ENCODE results near the gene ZNF148.

Gene ZNF148

GRCh38 chr3:125357837-125358236 is 17.3 kb downstream of the ZNF148 start:
- TF ChIP-seq CTCF (conservative IDR thresholded peaks at IDR 0.05; ENCODE audit: control insufficient read depth, insufficient read depth, low read depth, low read length) = no peak
- no peak for DNase-seq (ENCODE audit: low read depth)
- H3K4me3 ChIP-seq (ENCODE audit: control insufficient read depth, low read depth, low read length) = peak overlapping the region; percentile 58

GRCh38 chr3:125357032-125357658 is 18.0 kb downstream of the ZNF148 start:
- peak overlapping the region; percentile 58 for H3K4me3 ChIP-seq (ENCODE audit: control insufficient read depth, low read depth, low read length)
- DNase-seq (ENCODE audit: low read depth) = peak; percentile 27
- TF ChIP-seq CTCF (conservative IDR thresholded peaks at IDR 0.05; ENCODE audit: control insufficient read depth, insufficient read depth, low read depth, low read length) = no peak

- DNase-seq (ENCODE audit: low read depth) = no peak
- H3K4me3 ChIP-seq (ENCODE audit: control insufficient read depth, low read depth, low read length) = peak overlapping the region; percentile 58
- no peak for TF ChIP-seq CTCF (conservative IDR thresholded peaks at IDR 0.05; ENCODE audit: control insufficient read depth, insufficient read depth, low read depth, low read length)
Observed at GRCh38 chr3:125356140-125357026, 18.7 kb downstream of the ZNF148 start.

- no peak for DNase-seq (ENCODE audit: low read depth)
- no peak for TF ChIP-seq CTCF (conservative IDR thresholded peaks at IDR 0.05; ENCODE audit: control insufficient read depth, insufficient read depth, low read depth, low read length)
Observed at GRCh38 chr3:125353659-125354058, 21.5 kb downstream of the ZNF148 start.

GRCh38 chr3:125353128-125353527 is 22.0 kb downstream of the ZNF148 start:
- no peak overlapping the region for H3K4me3 ChIP-seq (ENCODE audit: control insufficient read depth, low read depth, low read length)
- no peak for DNase-seq (ENCODE audit: low read depth)
- no peak for TF ChIP-seq CTCF (conservative IDR thresholded peaks at IDR 0.05; ENCODE audit: control insufficient read depth, insufficient read depth, low read depth, low read length)

More at GRCh38 chr3:125353659-125354058, 21.5 kb downstream of the ZNF148 start:
- H3K4me3 ChIP-seq (ENCODE audit: control insufficient read depth, low read depth, low read length) = no peak overlapping the region

GRCh38 chr3:125351814-125352456 is 23.2 kb downstream of the ZNF148 start:
- no peak for TF ChIP-seq CTCF (conservative IDR thresholded peaks at IDR 0.05; ENCODE audit: control insufficient read depth, insufficient read depth, low read depth, low read length)
- H3K4me3 ChIP-seq (ENCODE audit: control insufficient read depth, low read depth, low read length) = no peak overlapping the region
- peak; percentile 67 for DNase-seq (ENCODE audit: low read depth)
